Activated CD4-positive, CD25-positive, alpha-beta regulatory T cell treated with anti-CD3 and anti-CD28 coated beads, Interleukin-2, amount 50 U/mL, for 72 hours (primary cell): ENCODE data around the gene STK11.
"Not testable (repeated sequence)": the region's sequence is repeated elsewhere in the genome, so short reads cannot be mapped to it uniquely, and the experiment has no call there.

Experiments
- DNase-seq: peaks from one replicate; pipeline ENCODE4 v3.0.0; 2021

STK11 gene

DNA sequence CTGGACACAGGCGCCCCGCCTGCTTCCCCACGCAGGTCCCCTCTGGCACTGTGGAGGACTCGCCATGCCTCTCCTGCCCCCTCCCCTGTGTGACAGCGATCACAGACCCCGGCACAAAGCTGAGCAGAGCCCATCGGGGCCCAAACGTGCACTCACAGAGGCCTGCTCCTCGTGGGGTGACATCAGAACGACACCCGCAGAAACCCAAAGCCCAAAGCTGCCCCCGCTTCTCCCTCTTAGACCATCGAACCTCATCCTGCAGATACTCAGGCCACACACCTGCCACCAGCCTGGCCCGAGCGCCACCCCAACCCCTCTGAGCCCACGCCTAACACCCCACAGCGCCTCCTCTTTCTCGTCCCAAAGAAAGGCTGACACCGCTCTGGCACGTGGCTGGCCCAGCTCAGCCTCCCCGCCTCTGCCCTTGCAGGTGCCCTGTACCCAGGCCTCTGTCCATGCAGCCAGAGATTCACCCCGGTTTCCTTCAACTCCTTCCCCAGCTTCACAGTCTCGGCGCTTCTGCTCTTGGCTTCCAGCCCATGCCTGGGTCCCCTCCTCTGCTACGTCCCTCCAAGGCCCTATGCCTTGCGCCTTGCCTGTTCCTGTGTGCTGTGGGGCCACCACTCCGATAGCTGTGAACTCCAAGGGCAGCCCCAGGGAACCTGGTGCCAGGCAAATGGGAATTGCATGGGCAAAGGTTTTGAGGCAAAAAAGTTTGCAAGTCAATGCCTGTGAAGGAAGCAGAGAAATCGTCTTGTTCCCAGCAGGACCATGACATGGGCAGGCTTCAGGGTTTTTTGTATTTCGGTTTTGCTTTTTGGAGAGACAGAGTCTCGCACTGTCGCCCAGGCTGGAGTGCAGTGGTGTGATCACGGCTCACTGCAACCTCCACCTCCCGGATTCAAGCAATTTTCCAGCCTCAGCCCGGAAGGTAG, 33.1 kb downstream of the STK11 start:
- DNase-seq, result no peak

GRCh38 chr19:1239420-1239795, 33.8 kb downstream of the STK11 start:
- no peak for DNase-seq

GRCh38 chr19:1239796-1240737, 34.5 kb downstream of the STK11 start:
- DNase-seq, result peak; percentile 93

DNA sequence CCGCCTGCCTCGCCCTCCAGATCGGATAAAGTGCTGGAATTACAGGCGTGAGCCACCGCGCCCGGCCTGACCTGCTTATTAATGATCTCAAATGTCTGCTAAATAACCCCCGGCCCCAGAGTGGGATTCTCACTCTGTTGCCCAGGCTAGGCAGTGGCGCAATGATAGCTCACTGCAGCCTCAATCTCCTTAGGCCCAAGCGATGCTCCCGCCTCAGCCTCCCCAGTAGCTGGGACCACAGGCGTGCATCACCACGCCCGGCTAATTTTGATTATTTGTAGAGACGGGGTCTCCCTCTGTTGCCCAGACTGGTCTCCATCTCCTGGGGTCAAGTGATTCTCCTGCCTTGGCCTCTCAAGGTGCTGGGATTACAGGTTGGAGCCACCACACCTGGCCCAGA, 35.3 kb downstream of the STK11 start:
- DNase-seq, result no peak

DNA sequence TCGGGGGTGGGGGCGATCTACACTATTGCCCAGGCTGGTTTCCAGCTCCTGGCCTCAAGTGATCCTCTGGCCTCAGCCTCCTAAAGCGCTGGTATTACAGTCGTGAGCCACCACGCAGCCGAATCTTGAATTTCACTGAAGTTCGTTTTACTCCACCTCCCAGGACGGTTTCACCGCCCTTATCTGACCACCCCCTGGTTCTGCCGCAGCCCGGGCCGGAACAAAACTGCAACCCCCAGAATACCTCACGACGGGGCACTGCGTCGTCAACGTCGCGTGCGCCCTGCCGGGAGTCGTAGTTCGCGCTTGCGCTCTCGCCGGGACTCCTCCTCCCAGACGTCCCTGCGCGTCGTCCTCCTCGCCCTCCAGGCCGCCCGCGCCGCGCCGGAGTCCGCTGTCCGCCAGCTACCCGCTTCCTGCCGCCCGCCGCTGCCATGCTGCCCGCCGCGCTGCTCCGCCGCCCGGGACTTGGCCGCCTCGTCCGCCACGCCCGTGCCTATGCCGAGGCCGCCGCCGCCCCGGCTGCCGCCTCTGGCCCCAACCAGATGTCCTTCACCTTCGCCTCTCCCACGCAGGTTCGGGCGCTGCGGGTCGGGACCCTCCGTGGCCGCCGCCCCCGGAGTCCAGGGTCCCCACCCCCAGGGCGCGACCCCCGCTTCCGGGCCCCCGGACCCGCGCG, 36.0 kb downstream of the STK11 start, which contains the start of gene ATP5F1D:
TSS of gene ATP5F1D (plus strand) at position 335 of the 679 bp plus-strand sequence. CDS start at position 435, 100 bp downstream.
- peak; percentile 93 for DNase-seq

DNA sequence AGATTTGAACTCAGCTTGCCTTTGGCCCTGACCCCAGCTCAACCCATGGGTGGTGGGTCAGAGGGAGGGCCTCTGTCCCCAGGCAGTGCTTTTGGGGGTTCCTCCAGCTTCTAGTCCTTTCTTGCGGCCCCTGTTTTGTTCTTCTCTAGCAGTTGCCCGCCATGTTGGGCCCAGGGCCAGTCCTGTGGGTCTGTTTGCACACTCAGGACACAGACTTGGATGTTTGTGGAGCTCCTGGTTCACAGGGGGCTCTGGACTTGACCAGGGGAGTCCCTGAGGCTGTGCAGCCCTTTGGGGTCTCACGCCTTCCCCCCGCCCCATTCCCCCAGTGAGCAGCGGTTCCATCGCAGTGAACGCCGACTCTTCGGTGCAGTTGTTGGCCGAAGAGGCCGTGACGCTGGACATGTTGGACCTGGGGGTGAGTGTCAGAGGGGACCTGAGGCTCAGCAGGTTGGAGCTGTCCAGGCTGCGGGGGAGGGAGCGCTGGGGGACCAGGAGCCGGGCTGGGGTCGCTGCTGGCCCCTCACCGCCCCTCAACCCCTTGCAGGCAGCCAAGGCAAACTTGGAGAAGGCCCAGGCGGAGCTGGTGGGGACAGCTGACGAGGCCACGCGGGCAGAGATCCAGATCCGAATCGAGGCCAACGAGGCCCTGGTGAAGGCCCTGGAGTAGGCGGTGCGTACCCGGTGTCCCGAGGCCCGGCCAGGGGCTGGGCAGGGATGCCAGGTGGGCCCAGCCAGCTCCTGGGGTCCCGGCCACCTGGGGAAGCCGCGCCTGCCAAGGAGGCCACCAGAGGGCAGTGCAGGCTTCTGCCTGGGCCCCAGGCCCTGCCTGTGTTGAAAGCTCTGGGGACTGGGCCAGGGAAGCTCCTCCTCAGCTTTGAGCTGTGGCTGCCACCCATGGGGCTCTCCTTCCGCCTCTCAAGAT, 38.5 kb downstream of the STK11 start:
- peak; percentile 82 for DNase-seq

DNA sequence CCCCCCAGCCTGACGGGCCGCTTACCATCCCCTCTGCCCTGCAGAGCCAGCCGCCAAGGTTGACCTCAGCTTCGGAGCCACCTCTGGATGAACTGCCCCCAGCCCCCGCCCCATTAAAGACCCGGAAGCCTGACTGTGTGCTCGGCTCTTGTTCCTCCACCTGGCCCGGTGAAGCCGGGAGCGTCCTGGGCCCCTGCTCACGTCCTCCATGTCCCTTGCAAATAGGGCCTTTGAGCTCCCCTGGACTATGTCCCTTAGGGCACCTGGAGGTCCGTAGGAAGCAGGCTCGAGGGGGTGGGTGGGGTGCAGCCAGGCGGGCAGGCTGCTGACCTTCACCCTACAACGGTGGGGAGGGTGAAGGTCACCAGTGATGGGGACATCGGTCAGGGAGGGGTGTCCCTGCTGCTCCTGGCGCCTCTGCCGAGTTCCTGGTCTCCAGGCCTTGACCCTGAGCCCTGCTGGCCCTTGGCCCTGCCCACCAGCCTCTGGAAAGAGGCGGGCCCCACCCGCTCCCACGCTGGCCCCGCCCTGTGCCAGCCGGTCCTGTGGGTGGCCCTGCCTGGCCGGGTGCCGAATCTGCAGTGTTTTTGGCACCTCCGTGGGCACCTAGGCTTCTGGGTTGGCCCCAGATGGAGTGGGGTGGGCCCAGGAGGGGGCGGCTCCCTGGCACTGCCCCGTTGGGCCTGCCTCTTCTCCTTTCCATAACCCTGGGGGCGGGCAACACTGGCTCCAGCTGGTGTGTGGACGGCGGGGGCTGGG, 39.3 kb downstream of the STK11 start:
- no peak for DNase-seq

DNA sequence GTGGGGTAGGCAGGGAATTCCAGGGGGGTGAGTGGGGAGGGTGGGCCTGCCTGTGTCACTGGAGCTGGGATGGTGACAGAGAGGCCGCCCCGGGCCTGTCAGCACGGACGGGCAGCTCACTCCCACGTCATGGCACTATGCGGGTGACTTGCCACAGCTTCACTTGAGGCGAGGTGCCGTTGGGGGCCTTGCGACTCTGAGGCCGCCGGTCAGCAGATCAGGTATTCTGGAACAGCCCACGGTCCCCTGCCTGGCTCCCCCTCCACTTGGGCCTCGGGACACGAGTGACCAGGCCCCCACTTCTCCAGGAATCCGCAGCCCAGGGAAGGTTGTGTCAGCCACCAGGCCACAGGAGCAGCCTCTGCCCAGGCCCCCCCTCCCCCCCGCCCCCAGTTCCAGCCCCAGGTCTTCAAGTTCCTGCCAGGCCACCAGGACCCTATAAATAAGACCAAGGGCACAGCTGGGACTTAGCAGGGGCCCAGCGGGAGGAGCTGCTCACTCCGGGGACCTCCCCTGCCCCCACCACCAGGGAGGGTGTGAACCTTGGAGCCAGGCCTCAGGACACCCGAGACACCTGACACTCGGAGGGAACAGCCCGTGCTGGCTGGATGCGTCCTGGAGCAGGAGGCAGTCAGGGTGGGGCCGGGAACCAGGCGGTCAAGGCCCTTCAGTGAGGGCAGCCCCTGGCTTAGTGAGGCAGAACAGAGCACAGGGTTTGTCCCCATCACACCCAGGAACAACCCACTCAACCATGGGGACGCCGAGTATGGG, 40.1 kb downstream of the STK11 start:
- DNase-seq, result no peak

DNA sequence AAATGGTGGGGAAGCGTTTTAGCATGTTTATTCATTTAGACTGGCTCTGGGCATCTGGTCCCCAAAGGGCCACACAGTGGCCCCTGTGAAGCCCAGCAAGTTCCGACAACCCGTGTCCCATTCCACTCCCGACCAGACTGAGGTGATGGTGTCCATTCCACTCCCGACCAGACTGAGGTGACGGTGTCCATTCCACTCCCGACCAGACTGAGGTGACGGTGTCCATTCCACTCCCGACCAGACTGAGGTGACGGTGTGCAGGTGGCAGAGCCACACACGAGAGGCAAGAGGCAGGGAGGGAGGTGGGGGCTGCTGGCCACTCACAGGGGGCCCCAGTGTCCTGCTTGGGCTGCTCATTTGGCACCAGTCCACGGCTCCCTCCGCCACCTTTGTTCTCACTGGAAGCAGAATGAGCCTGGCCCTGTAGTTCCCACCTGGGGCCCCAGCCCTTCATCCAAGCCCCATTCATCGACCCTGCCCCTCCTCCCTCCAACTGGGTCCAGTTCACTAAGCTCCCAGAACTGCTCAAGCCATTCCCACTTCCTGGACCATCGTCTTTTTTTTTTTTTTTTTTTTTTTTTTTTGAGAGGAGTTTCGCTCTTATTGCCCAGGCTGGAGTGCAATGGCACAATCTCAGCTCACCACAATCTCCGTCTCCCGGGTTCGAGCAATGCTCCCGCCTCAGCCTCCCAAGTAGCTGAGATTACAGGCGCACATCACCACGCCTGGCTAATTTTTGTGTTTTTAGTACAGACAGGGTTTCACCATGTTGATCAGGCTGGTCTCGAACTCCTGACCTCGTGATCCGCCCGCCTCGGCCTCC, 40.9 kb downstream of the STK11 start:
- not testable (repeated sequence) for DNase-seq

- DNase-seq, result no peak
Observed at GRCh38 chr19:1247748-1248138, 42.2 kb downstream of the STK11 start.

DNA sequence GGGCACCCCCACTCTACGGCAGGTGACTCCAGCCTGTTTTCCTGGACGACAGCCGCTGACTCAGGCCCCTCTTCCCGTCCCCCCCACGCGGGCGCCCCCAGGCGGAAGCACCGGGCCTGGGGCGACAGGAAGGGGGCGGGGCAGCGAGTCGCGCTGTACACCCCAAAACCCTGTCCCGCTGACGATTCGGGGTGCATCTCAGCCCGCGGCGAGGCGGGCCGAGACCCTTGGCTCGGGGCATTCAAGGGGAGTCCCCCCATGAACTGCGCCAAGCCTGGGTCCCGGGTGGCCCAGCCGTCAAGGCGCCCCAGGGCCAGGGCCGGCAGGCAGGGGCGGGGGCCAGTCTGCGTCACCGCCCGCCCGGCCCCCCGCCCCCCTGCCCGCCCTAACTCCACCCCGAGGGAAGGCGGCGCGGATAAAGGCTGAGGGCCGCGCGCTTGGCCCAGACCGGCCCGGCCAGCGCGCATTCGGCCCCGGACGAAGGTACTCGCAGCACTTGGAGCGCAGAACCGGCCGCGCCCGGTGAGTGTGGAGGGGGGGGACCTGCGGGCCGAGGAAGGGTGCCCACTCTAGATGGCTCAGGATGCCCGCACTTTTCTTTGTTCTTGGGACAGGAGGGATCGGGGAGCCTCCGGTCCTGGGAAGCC, 42.7 kb downstream of the STK11 start, which contains the start of gene MIDN:
TSS of gene MIDN (plus strand) at position 445 of the 647 bp plus-strand sequence. CDS start 1,714 bp downstream, outside the sequence.
- peak; percentile 79 for DNase-seq

GRCh38 chr19:1248786-1249297, 43.3 kb downstream of the STK11 start:
- DNase-seq, result peak; percentile 89

GRCh38 chr19:1249298-1249989, 43.9 kb downstream of the STK11 start:
- DNase-seq, result peak; percentile 90

GRCh38 chr19:1249990-1250436, 44.4 kb downstream of the STK11 start:
- DNase-seq, result no peak

GRCh38 chr19:1250437-1251260, 45.1 kb downstream of the STK11 start:
- no peak for DNase-seq
